Neural crest cell (in vitro differentiated cells): ENCODE measurements around the gene ECM1. TPM values are rescaled to one million over a fixed set of nuclear protein-coding genes. Genes with fewer than 3 reads are reported as not detected.

Experiments
- DNase-seq: peaks from one replicate; pipeline ENCODE4 v3.0.0; 2021; ENCODE audit warnings: low read depth, mixed read lengths, low spot score
- H3K27ac Mint-ChIP-seq: one replicate; pipeline ENCODE4 v1.8.0; 2021; ENCODE audit warnings: mild to moderate bottlenecking, mixed read lengths; ENCODE audit not compliant: unreplicated experiment
- H3K27me3 Mint-ChIP-seq: 2 replicates; pipeline ENCODE4 v1.8.0; 2021; ENCODE audit warnings: low read depth, mild to moderate bottlenecking, mixed read lengths
- H3K36me3 Mint-ChIP-seq: 2 replicates; pipeline ENCODE4 v1.8.0; 2021; ENCODE audit warnings: low read depth, mild to moderate bottlenecking, mixed read lengths
- H3K4me1 Mint-ChIP-seq: 2 replicates; pipeline ENCODE4 v1.8.0; 2021; ENCODE audit warnings: mixed read lengths
- H3K4me3 Mint-ChIP-seq: one replicate; pipeline ENCODE4 v1.8.0; 2021; ENCODE audit warnings: mild to moderate bottlenecking, mixed read lengths
- H3K9me3 Mint-ChIP-seq: 2 replicates; pipeline ENCODE4 v1.8.0; 2021; ENCODE audit warnings: mixed read lengths
- CTCF ChIP-seq: fragments of 200-600 bp; sonication (generic); conservative IDR thresholded peaks from 2 replicates; pipeline ENCODE4 v1.5.0; 2021; ENCODE audit warnings: antibody characterized with exemption, mild to moderate bottlenecking
- total RNA-seq: library from RNA; stranded (reverse); gene quantifications from 2 replicates; pipeline ENCODE4 v1.2.1, GENCODE V29; 2021

Gene ECM1
- total RNA-seq, 1 donor from 2014 or later, result 5.5 TPM

GRCh38 chr1:150535511-150536287 lies 27.8 kb downstream of the ECM1 start:
- TF ChIP-seq CTCF, result no peak
- DNase-seq, result no peak
- Mint-ChIP-seq H3K27me3 (no peaks in the 10 kb centered on the region), H3K4me1 (peaks cover 25% of the 10 kb centered on the region), H3K27ac (no peak overlapping the region), H3K9me3 (no peaks in the 10 kb centered on the region), H3K4me3 (no peak overlapping the region), H3K36me3 (no peaks in the 10 kb centered on the region)

- no peak for DNase-seq
- peaks cover 20% of the 10 kb centered on the region for H3K4me1 Mint-ChIP-seq
- no peak overlapping the region for H3K27ac Mint-ChIP-seq
- no peaks in the 10 kb centered on the region for H3K27me3 Mint-ChIP-seq
- TF ChIP-seq CTCF, result no peak
- no peaks in the 10 kb centered on the region for H3K36me3 Mint-ChIP-seq
- no peak overlapping the region for H3K4me3 Mint-ChIP-seq
- H3K9me3 Mint-ChIP-seq, result no peaks in the 10 kb centered on the region
Observed at GRCh38 chr1:150536836-150537731, 29.2 kb downstream of the ECM1 start.

- Mint-ChIP-seq H3K27ac (no peak overlapping the region), H3K36me3 (no peaks in the 10 kb centered on the region), H3K9me3 (no peaks in the 10 kb centered on the region)
Observed at GRCh38 chr1:150537732-150538684, 30.1 kb downstream of the ECM1 start.

GRCh38 chr1:150543500-150544143 lies 35.7 kb downstream of the ECM1 start:
- peaks cover 11% of the 10 kb centered on the region for H3K27me3 Mint-ChIP-seq
- H3K27ac Mint-ChIP-seq, result no peak overlapping the region
- no peak for TF ChIP-seq CTCF
- no peaks in the 10 kb centered on the region for H3K36me3 Mint-ChIP-seq
- no peak for DNase-seq
- H3K9me3 Mint-ChIP-seq, result no peaks in the 10 kb centered on the region
- H3K4me3 Mint-ChIP-seq, result no peak overlapping the region
- peaks cover 10% of the 10 kb centered on the region for H3K4me1 Mint-ChIP-seq

More at GRCh38 chr1:150537732-150538684, 30.1 kb downstream of the ECM1 start:
- no peaks in the 10 kb centered on the region for H3K27me3 Mint-ChIP-seq
- no peak overlapping the region for H3K4me3 Mint-ChIP-seq
- H3K4me1 Mint-ChIP-seq, result peaks cover 12% of the 10 kb centered on the region
- no peak for DNase-seq
- TF ChIP-seq CTCF, result peak; percentile 14

GRCh38 chr1:150544204-150544603 lies 36.3 kb downstream of the ECM1 start:
- Mint-ChIP-seq H3K9me3 (no peaks in the 10 kb centered on the region), H3K27ac (no peak overlapping the region), H3K27me3 (peaks cover 11% of the 10 kb centered on the region), H3K36me3 (no peaks in the 10 kb centered on the region), H3K4me1 (peaks cover 7% of the 10 kb centered on the region), H3K4me3 (no peak overlapping the region)
- no peak for DNase-seq
- TF ChIP-seq CTCF, result no peak
